T-helper 1 cell treated with Interleukin-12 subunit alpha and Interleukin-12 subunit beta and Interleukin-4 antibody, amounts not matched to agents 30 μg/mL and 1 μg/mL, for 36 hours (primary cell): ENCODE measurements around the gene TSPAN9.

Experiments used
- H3K27ac Mint-ChIP-seq: one replicate; pipeline ENCODE4 v1.8.0; 2021; ENCODE audit warnings: mild to moderate bottlenecking, mixed read lengths
- H3K27me3 Mint-ChIP-seq: one replicate; pipeline ENCODE4 v1.8.0; 2021; ENCODE audit warnings: low read depth, mixed read lengths
- H3K36me3 Mint-ChIP-seq: one replicate; pipeline ENCODE4 v1.8.0; 2021; ENCODE audit warnings: low read depth, mixed read lengths
- H3K4me1 Mint-ChIP-seq: one replicate; pipeline ENCODE4 v1.8.0; 2021; ENCODE audit warnings: low read depth, mixed read lengths
- H3K4me3 Mint-ChIP-seq: one replicate; pipeline ENCODE4 v1.8.0; 2021; ENCODE audit warnings: mild to moderate bottlenecking, moderate library complexity, mixed read lengths
- H3K9me3 Mint-ChIP-seq: one replicate; pipeline ENCODE4 v1.8.0; 2021; ENCODE audit warnings: mixed read lengths

TSPAN9 gene

GRCh38 chr12:3129301-3130056 is 52.3 kb downstream of the TSPAN9 start:
- Mint-ChIP-seq H3K4me1 (peaks cover 16% of the 10 kb centered on the region), H3K36me3 (no peaks in the 10 kb centered on the region), H3K4me3 (no peak overlapping the region), H3K27ac (no peak overlapping the region), H3K27me3 (peaks cover 72% of the 10 kb centered on the region), H3K9me3 (peaks cover 5% of the 10 kb centered on the region)

GRCh38 chr12:3130057-3130830 is 53.1 kb downstream of the TSPAN9 start:
- Mint-ChIP-seq H3K36me3 (no peaks in the 10 kb centered on the region), H3K4me1 (peaks cover 16% of the 10 kb centered on the region), H3K4me3 (no peak overlapping the region), H3K27me3 (peaks cover 76% of the 10 kb centered on the region), H3K27ac (no peak overlapping the region), H3K9me3 (peaks cover 5% of the 10 kb centered on the region)

GRCh38 chr12:3131129-3131528 is 54.0 kb downstream of the TSPAN9 start:
- Mint-ChIP-seq H3K27ac (no peak overlapping the region), H3K4me3 (no peak overlapping the region), H3K4me1 (peaks cover 16% of the 10 kb centered on the region), H3K27me3 (peaks cover 75% of the 10 kb centered on the region), H3K9me3 (peaks cover 5% of the 10 kb centered on the region), H3K36me3 (no peaks in the 10 kb centered on the region)

GRCh38 chr12:3132636-3133404 is 55.6 kb downstream of the TSPAN9 start:
- Mint-ChIP-seq H3K27ac (no peak overlapping the region), H3K4me1 (peaks cover 16% of the 10 kb centered on the region), H3K9me3 (peaks cover 5% of the 10 kb centered on the region), H3K27me3 (peaks cover 65% of the 10 kb centered on the region), H3K36me3 (no peaks in the 10 kb centered on the region), H3K4me3 (no peak overlapping the region)

GRCh38 chr12:3133405-3133783 is 56.2 kb downstream of the TSPAN9 start:
- Mint-ChIP-seq H3K4me3 (no peak overlapping the region), H3K27me3 (peaks cover 59% of the 10 kb centered on the region), H3K27ac (no peak overlapping the region)

GRCh38 chr12:3134126-3134525 is 56.9 kb downstream of the TSPAN9 start:
- Mint-ChIP-seq H3K27ac (no peak overlapping the region), H3K4me1 (peaks cover 14% of the 10 kb centered on the region), H3K4me3 (no peak overlapping the region), H3K36me3 (no peaks in the 10 kb centered on the region), H3K27me3 (peaks cover 52% of the 10 kb centered on the region), H3K9me3 (peaks cover 2% of the 10 kb centered on the region)

More at GRCh38 chr12:3133405-3133783, 56.2 kb downstream of the TSPAN9 start:
- Mint-ChIP-seq H3K9me3 (peaks cover 5% of the 10 kb centered on the region), H3K4me1 (peaks cover 16% of the 10 kb centered on the region), H3K36me3 (no peaks in the 10 kb centered on the region)

- H3K27ac Mint-ChIP-seq: no peak overlapping the region
- H3K9me3 Mint-ChIP-seq: no peaks in the 10 kb centered on the region
- H3K36me3 Mint-ChIP-seq: no peaks in the 10 kb centered on the region
- H3K4me3 Mint-ChIP-seq: no peak overlapping the region
- peaks cover 9% of the 10 kb centered on the region for H3K4me1 Mint-ChIP-seq
- peaks cover 47% of the 10 kb centered on the region for H3K27me3 Mint-ChIP-seq
Observed at GRCh38 chr12:3134526-3135135, 57.5 kb downstream of the TSPAN9 start.

GRCh38 chr12:3135522-3136461 is 58.6 kb downstream of the TSPAN9 start:
- H3K9me3 Mint-ChIP-seq: no peaks in the 10 kb centered on the region
- peaks cover 37% of the 10 kb centered on the region for H3K27me3 Mint-ChIP-seq
- H3K4me1 Mint-ChIP-seq: peaks cover under 1% of the 10 kb centered on the region
- H3K4me3 Mint-ChIP-seq: no peak overlapping the region
- H3K27ac Mint-ChIP-seq: no peak overlapping the region
- H3K36me3 Mint-ChIP-seq: no peaks in the 10 kb centered on the region

GRCh38 chr12:3136641-3137267 is 59.6 kb downstream of the TSPAN9 start:
- H3K27me3 Mint-ChIP-seq: peaks cover 28% of the 10 kb centered on the region
- H3K4me3 Mint-ChIP-seq: no peak overlapping the region
- H3K4me1 Mint-ChIP-seq: no peaks in the 10 kb centered on the region
- no peak overlapping the region for H3K27ac Mint-ChIP-seq
- no peaks in the 10 kb centered on the region for H3K9me3 Mint-ChIP-seq
- no peaks in the 10 kb centered on the region for H3K36me3 Mint-ChIP-seq

- Mint-ChIP-seq H3K9me3 (no peaks in the 10 kb centered on the region), H3K27me3 (peaks cover 22% of the 10 kb centered on the region), H3K27ac (no peak overlapping the region), H3K4me3 (no peak overlapping the region), H3K4me1 (no peaks in the 10 kb centered on the region), H3K36me3 (no peaks in the 10 kb centered on the region)
Observed at GRCh38 chr12:3137268-3137781, 60.1 kb downstream of the TSPAN9 start.

- Mint-ChIP-seq H3K9me3 (no peaks in the 10 kb centered on the region), H3K27ac (no peak overlapping the region), H3K27me3 (peaks cover 17% of the 10 kb centered on the region), H3K4me3 (no peak overlapping the region), H3K36me3 (no peaks in the 10 kb centered on the region), H3K4me1 (no peaks in the 10 kb centered on the region)
Observed at GRCh38 chr12:3137814-3138445, 60.8 kb downstream of the TSPAN9 start.

- no peaks in the 10 kb centered on the region for H3K9me3 Mint-ChIP-seq
- H3K27me3 Mint-ChIP-seq: peaks cover 12% of the 10 kb centered on the region
- no peaks in the 10 kb centered on the region for H3K36me3 Mint-ChIP-seq
Observed at GRCh38 chr12:3138941-3139511, 61.8 kb downstream of the TSPAN9 start.

More at GRCh38 chr12:3138941-3139511, 61.8 kb downstream of the TSPAN9 start:
- no peak overlapping the region for H3K4me3 Mint-ChIP-seq
- no peaks in the 10 kb centered on the region for H3K4me1 Mint-ChIP-seq
- H3K27ac Mint-ChIP-seq: no peak overlapping the region
